CD4-positive, alpha-beta T cell treated with Interleukin-4 for 1 hour (primary cell): ENCODE data around the gene RHEX.

Experiments used
- DNase-seq, 2 donors: peaks; one replicate each; pipeline ENCODE4 v3.0.0-alpha.2; 2020 to 2022

RHEX gene, protein sequence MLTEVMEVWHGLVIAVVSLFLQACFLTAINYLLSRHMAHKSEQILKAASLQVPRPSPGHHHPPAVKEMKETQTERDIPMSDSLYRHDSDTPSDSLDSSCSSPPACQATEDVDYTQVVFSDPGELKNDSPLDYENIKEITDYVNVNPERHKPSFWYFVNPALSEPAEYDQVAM

DNA sequence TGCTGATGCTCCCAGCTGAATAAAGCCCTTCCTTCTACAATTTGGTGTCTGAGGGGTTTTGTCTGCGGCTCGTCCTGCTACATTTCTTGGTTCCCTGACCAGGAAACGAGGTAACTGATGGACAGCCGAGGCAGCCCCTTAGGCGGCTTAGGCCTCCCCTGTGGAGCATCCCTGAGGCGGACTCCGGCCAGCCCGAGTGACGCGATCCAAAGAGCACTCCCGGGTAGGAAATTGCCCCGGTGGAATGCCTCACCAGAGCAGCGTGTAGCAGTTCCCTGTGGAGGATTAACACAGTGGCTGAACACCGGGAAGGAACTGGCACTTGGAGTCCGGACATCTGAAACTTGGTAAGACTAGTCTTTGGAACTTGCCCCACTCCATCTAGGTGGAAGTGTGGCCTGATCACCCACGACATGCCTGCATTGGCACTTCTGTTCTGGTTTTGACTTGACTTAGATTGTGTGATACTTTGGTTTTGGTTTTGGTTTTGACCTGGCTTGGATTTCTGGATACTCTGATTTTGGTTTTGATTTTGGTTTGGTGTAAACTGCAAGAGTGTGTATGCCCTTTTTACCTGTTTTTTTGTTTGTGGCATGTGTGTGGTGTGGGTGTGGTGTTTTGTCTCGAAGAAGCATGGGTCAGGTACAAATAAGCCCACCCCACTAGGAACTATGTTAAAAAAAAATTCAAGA lies at the start of gene RHEX:
Gene RHEX, plus strand, starts transcription at position 255 of the 692 bp plus-strand sequence. CDS start 44,656 bp downstream, outside the sequence.
- peak in 1 of 2 donors; percentile 13 for DNase-seq

DNA sequence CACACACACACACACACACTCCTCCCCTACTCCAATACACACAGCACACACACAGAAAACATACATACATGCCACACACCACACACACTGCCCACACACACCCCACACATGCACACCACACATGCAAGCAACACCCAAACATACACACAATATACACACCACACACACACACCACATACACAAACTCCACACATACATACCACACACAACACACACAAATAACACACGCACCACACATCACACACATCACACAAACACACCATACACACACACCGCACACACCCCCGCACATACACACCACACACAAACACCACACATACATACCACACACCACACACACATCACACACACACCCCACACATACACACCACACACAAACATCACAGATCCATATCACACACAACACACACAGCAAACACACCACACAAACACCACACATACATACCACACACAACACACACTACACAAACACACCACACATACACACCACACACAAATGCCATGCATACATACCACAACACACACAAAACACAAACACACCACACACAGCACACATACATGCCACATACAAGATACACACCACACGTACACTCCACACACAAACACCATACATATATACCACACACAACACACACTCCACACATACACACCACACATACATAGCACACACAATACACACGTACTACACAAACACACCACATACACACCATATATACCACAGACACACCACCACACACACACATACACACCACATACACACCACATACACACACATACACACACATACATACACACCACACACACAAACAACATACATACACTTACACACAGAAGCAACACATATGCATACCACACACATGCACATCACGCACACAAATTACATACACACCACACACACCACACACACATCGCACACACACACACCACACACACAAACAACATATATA lies 48.8 kb upstream of the RHEX start:
- no peak for DNase-seq

DNA sequence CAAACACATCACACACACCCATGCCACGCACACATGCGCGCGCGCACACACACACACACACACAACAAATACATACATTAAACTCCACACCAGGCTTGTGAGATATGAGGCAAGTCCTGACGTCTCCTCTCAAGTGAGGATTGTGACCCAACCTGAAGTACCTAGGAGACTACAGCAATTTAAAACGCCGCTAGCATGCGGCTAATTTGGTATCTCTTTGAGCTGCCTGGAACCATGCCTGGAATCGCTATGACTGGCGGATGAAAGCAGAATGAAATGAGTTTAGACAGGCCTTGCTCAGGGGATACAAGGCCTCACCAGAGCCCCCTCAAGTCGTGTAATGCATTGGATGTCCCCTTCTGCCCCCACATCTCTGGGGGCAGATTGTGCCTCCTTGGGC lies 48.1 kb upstream of the RHEX start:
- no peak for DNase-seq

DNA sequence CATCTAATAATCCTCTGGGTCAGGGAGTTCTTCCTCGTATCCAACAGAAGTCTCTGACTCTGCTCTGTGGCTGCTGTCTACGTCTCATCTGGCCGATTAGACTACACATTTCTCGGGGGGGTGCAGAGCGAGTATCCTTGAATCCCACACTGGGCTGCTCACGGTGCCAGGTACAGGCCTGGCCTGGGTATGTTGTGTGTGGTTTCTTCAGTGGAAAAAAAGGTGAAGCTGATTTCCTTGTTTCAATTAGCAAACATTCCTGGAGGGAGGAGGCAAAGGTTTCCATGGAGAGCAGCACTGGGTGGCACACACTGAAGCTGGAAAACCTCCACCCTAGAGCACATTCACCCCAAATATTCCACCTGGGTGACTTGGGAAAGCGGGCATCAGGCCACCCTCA lies 47.7 kb upstream of the RHEX start:
- no peak for DNase-seq

DNA sequence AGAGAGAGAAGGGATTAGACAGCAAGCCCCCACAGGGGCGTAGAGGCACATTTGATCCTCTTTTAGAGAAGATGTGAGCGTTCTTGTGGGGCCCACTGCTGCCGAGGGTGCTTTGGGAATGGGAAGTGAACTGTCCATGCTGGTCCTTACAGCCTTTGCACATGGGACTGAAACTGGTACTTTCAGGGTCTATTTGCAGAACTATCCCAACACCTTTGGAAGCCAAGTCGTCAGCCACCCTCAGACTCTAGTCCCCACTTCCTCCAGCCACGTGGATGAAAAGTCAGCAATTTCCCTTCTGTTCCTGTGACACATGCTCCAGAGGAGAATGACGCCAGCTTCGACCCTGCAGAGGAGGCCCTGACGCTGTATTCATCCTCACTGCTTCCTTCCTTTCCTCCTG lies 47.2 kb upstream of the RHEX start:
- DNase-seq = peak in 1 of 2 donors; percentile 16

DNA sequence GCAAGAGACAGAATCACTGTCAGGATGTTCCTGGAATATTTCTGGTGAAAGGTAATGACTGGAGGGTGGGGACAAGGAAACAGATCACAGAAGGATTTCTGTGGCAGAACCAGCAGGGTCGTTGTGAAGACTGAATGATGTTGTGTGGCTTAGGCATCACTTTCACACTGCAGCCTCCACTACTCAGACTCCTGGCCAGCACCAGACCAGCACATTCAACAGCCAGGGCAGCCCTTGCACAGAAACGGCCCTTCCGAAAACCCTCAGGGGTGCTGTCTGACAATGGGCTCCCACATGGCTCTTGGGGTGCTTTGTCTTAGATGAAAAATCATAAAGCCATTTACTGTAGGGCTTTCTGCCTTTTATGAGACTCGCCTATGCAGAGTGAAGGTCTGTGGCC lies 46.0 kb upstream of the RHEX start:
- DNase-seq = no peak

DNA sequence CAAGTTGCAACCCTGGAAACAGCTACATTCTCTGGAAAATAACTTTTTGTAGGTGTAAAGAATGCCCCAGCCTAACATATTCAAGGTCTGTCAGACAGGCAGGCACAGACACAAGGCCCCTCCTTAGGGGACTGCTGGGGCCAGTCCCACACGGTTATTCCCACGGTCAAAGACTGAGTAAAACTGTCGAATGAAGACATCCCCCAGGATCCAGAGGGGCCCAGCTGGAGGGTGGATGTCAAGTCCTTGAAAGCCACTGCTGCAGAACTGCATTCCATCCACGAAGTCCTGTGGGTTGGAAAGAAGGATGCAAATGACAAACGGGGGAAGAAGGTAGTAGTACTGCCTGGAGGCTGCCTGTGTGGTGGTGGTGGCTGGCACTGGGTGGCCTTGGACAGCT lies 42.9 kb upstream of the RHEX start:
- no peak for DNase-seq

DNA sequence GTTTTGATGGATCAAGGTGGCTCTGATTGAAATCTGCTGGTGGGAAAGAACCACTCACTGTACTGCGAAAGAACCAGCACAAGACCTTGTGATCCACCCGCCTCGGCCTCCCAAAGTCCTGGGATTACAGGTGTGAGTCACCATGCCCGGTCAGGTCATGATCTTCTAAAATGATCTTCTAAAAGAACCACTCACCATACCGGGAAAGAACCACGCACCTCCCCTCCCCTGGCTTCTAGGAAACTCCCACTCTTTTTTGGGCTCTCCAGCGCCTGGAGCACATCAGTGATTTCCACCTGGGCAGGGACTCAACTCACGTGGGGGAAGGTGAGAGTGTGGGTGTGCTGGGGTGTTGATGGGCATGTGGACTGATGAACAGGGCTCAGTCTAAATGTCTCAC lies 41.9 kb upstream of the RHEX start:
- no peak for DNase-seq

DNA sequence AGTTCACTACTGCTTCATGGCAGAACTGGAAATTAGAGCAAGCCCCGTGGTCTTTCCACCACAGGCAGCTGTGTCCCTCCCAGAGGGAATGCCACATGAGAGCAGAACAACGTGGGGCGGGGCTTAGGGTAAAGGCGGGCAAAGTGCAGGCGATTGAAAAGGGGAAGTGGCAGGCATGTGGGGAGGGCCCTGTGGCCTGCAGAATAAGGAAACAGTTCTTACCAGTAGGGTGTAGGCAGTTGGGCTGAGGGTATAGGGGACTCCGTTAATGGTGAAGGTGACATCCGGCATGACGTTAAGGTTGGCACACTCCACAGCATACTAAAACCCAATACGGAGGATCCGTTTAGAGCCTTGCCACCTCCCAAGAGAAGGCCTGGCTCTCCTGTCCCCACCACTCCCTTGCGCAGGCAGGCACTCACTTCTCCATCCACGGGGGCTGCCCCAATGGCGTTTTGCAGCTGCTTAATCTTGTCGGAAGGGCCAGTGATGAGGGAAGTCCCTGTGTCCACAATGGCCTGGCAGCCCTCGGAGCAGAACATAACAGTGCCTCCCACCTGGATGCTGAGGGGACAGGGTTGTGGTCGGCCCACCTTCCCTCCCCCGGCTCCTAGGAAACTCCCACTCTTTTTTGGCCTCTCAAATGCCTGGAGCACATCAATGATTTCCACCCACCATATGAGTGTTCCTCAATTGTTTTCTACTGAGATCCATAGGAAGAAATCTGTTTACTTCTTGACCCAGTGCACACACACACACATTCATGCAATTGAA lies 40.7 kb upstream of the RHEX start:
- peak; percentile 41 to 82 for DNase-seq

DNA sequence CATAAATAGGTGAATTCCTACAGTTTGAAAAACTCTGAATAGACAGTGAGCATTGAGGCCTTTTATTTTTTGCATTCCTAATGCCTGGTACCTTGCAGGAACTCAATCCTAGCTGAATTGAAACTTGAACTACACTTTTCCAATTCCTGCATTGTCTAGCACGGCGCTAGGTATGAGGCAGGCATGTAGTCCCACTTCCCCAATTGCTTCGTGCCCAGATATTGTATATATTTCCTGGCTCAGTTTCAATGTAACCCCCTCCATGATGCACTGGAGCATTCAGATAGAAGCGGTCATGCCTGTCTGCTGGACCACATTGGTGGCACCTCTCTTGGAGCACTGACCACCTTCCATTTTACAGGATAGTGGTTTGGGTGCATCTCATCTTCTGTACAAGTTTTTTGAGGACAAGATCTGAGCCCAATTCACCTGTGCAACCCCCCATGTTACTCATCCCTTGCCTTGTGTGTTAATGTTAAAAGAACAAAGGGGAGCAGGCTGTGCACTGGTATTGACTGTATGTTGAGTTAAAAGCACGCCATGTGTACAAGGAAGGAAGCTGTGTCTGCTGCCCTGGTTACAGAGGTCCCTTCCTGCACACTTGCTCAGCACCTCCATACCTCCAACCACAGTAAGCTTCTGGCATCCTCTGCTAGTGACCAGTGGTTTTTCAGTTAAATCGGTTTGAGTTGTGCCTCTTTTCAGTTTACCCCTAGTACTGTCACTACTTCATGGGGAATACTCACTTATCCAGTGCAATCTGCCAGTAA lies 39.8 kb upstream of the RHEX start:
- DNase-seq = no peak

DNA sequence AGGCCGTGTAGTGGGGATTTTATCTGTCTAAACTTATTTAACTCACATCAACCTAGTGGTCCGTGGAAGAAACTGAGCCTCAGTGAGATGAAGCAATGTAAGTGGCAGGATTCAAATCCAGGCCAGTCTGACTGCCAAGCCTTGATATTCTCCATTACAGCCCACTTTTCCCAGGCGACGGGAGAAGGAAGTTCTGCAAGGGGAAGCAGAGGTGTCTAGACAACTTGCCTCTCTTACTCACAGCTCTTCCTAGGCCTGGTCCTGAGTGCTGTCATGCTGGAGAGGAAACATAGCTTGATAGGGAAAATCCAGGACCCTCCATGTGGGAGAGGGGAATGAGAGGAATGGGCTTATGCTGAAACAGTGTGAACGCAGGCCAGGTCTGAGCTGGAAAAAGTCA lies 38.4 kb upstream of the RHEX start:
- no peak for DNase-seq

DNA sequence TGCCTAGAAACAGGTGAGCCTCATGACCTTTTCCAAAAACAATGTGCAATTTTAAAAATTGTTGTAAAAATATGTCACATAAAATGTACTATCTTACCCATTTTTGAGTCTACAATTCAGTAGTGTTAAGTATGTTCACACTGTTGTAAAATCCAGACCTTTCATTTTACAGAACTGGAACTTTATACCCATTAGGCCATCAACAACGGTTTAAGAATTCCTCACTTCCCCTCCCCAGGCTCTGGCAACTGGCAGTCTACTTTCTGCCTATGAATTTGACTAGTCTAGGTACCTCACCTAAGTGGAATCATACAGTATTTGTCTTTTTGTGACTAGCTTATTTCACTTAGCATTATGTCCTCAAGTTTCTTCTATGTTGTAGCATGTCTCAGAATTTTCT lies 37.9 kb upstream of the RHEX start:
- no peak for DNase-seq

DNA sequence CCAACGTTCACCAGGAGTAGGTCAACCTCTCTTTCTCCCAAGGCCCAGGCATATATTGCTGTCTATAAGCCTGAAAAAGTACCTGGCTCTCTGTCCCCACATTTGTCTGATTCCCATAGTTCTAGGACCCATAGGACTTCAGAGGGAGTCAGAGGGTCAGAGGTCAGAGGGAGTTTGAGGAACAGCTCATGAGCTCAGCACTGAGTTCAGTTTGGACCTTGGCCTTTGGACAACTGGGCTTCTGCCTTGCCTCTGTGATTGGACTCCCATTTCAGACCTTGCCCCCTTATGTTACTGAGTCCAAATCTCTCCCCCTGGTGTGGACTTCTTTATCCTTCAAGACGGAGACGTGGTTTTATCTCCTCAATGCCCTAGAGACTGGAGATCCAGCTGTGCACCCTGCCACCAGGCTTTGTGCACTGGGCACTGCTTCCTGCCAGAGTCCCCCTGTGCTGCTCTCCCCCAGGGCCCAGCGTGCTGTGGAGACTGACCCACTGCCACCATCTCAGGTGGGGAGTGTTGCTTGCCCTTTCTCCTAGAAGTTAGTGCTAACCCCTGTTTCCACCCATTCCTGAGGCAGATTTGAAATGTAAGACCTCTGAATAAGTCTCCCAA lies 32.5 kb upstream of the RHEX start:
- no peak for DNase-seq

DNA sequence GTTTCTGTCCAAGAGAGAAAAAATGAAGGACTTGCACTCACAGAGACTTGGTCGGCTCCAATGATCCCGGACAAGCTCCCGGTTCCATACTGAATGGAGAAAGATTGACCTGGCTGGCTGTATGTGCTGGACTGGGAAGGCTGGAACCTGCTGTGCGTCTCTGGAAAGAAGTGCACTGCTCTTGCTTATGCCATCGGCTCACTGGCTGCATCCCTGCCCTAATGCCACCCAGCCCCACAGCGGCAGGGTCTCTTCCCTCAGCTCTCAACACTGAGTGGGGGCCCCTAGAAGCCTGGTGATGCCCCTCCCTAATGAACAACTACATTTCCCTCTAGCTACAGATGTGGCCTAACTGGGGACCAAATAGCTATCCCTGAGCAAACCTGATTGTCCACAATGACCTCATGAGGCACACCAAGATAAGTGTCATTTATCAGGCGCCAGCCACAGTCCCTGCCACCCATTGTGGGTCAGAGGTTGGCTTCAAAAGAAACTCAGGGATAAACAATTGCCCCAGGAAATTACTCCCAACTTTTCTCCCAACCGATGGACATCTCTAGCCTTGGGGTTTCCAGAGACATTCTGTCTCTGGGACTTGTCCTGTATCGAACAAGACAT lies 31.9 kb upstream of the RHEX start:
- DNase-seq = no peak

DNA sequence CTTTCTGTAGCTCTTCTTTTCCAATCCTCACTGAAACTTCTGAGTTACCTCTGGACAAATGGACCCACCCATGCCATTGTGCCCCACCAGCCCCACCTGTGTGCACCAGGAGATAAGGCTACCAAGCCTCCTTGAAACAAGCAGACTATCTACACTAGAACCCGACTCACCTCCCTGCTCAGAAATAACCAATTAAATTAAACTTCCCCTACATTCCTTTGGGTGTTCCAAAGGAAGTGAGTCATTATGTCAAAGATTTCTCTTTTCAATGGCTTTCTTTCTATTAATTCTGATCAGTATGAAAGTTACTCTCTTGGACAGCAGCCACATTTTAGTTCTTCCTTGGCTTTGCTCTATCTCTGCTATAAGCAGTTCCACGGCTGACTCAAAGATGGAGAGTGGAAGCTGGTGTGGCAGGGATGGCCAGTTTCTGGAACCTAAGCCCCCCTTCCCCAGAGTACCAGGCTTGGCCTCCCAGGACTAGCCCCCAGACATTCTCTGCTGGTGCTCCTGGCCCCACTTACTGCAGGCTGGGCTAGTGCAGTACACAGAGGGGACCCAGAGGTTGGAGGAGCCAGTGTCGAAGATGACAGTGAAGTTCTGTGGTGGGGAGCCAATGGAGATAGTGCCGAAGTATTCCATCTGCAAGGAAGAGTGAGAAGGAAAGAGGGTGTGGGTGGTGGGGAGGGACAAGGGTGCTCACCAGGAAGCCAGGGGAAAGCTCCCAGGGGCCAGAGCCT lies 31.2 kb upstream of the RHEX start:
- no peak for DNase-seq

DNA sequence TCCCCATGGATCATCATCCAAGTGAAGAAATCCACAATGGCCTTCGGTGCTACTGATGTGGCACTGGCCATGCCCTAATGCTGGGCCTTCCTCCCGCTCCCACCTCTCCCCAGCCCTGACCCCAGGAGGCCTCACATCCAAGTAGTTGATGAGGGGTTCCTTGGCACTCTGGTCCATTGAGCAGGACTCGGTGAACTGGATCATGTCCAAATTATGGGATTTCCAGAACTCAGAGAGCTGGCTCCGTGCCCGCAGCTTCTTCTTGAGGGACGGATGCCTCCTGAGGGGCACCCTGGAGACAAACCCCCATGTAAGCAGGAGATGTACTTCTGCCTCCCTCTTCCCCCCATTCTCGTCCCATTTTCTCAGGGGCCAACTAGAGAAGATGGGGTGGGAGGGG lies 30.2 kb upstream of the RHEX start:
- DNase-seq = no peak

DNA sequence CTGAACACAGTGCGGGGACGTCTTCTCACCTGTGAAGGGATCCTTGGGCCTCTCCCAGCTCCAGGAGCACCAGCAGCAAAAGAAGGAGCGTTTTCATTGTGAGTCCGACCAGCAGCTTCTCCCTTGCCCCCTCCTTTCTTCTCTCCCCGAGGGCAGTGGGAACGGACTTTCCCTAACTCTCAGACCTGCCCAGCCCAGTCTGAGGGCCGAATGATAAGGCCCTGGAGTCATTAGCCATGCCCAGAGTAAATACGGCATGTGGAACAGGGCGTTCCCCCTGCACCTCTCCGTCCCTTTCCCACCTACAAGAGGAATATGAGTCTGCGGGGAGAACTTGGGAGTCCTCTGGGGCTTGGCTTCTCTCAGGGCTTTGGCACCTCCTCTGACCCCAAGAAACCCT lies 29.3 kb upstream of the RHEX start, which contains the start of gene CTSE:
Gene CTSE, minus strand, starts transcription at position 201 of the 400 bp plus-strand sequence. Its CDS starts 104 bp downstream, at position 97.
- DNase-seq = no peak

DNA sequence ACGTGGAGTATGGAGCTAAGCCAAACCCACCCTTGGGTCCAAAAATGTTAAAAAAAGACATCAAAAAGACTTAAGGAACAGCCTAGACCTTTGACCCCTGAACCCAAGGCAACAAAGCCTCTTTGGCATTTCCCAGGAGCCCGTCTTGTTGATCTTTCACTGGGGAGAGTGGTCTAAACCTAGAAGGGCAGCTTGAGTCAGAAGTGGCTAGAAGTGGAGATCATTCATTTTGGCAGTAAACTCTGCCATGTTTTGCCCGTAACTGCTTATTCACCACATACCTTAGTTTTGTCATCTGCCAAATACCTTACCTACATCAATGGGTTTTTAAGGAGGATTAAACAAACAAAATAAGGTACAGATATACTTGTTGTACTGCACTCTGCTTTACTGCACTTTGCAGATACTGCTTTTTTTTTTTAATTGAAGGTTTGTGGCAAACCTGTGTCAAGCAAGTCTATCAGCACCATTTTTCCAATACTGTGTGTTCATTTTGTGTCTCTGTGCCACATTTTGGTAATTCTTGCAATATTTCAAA lies 27.6 kb upstream of the RHEX start:
- DNase-seq = no peak

DNA sequence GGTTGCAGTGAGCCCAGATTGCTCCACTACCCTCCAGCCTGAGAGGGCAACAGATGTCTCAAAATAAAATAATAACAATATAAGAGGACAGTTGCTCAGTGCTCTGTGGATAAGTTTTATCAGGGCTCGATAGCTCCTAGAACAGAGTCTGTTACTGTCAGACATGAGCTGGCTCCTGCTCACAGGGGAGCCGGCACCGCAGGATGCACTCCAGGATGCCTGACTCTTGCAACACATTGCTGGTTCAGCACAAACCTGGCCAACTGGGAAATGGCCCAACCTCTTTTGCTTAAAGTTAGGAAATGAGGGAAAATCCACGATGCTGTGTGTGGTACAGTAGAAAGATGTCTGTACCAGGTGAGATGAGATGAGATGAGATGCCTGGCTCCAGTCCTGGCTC lies 23.5 kb upstream of the RHEX start:
- no peak for DNase-seq

DNA sequence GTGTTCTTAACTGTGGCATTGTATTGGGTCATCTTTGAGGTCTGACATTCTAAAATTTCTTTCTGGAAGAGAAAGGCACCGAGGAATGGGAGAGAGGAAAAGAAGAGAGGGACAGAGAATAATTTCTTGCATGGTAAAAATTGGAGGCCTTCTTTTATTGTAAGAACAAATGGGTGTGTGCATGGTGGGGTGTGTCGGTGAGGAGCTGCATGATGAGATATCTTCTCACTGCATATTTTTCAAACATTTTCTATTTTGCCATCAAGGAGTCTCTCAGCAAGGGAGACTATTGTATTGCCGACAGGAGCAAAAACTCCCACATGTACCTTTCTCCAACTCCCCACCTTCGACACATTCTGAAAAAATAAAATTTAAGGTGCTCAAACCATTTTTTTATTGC lies 22.8 kb upstream of the RHEX start:
- no peak for DNase-seq
